Measurements from ENCODE around the gene CDYL2.

Gene CDYL2

DNA sequence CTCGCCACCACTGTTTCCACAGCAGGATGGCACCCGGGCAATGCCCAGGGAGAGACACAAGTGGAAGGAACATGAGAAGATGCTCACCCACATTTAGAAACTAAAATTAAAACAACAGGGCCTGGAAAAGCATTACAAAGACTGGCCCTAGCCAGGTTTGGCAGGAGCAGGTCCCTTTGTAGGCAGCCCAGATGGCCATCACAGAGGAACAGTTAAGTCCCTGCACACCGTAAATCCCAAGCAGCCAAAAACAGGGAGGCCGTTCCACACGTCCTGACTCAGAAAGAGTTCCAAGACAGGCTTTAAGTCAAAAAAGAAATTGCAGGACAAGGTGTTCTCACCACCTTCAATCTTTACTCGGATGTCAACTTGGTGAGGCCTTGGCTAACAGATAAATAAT is 136.5 kb downstream of the CDYL2 start:
- no peak for DNase-seq

GRCh38 chr16:80667251-80667560 is 137.2 kb downstream of the CDYL2 start:
- no peak for DNase-seq

- no peak for DNase-seq
Measured at GRCh38 chr16:80666378-80667250, 137.8 kb downstream of the CDYL2 start.

DNA sequence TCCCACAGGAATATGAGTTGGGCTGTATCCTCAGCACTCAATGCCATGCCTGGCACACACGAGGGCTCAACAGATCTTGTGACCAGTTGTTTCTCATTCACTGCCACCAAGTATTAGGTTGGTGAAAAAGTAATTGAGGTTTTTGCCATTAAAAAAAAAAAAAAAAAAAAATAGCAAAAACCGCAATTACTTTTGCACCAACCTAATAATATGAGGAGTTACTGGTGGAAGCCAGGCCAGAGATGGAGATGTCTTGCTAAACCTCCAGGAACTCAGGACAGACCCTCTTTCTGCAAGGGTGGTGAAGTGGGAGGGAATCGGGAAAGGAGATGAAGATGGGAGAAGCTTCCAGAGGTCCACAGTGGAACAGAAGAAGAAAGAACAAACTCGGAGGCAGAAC is 139.0 kb downstream of the CDYL2 start:
- no peak for DNase-seq

DNA sequence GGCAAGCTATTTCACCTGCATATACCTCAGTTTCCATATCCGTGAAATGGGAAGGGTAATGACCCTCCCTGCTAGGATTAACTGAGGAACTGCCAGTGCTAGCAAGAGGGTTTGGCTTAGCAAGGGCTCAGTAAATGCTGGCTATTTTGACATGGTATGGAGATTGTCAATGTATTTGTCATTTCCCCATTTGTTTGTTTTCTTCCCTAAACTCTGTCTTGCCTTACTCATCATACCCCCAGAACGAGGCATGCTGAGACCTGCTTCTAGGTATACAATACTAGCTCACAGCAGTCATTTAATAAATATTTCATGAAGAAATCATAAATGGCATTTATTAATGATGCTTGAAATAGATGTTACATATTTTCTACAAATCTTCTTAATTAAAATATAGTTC is 139.6 kb downstream of the CDYL2 start:
- DNase-seq, result no peak

DNA sequence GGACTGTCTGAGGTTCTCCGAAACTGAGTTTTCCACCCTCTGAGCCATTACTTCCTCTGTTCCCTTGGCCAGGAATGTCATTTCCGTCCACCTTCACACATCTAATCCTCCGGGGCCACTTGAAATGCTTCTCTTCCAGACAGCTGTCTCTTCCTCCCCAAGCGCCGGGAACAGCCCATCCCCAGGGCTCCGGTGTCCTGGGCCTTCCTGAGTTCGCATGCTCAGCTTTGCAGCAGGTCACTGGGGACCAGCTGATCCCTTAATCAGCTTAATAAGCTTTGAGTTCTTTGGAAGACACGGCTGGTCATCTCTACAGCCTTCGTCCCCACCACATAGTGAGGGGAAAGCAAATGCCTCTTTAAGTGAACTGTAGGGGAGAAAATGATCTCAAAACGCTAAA is 140.2 kb downstream of the CDYL2 start:
- no peak for DNase-seq

GRCh38 chr16:80663078-80663477 is 141.3 kb downstream of the CDYL2 start:
- DNase-seq, result no peak

DNA sequence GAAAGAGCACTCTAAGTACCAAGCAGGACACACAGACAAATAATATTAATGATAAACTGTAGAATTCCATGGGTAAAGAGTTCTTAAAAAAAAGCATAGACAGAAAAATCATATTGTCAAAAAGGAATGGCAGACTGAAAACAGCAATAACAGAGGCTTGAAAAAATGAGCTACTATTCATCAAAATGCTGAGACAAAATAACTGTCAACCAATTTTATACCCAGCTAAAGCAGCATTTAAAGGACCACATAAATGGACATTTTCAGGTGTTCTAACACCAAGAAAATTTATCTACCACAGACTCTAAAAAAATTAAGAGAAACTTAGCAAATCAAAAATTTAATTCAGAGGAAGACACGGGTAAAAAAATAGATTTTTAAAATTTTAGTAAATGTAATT is 144.5 kb downstream of the CDYL2 start:
- no peak for DNase-seq

DNA sequence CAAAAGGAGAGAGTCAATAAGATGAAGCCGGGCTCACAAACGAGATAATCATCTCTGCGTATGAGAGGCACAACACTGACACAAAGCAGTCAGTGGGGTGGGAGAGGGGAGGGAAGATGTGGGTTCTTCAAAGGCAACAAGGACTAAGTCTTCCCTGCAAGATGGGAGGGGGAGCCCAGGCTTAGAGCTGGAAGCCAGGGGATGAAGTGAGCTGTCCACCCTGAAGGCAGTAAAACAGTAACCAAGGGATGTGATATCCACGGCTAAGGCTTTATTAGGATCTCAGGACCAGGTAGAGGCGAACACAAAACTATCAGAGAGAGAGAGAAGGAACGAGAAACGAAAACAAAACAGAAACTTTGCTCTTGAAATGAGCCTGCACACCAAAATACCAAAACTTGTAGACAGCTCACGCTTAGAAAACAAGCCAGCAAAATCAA is 147.7 kb downstream of the CDYL2 start:
- peak in 1 of 2 donors; percentile 42 for DNase-seq

GRCh38 chr16:80656161-80656560 is 148.2 kb downstream of the CDYL2 start:
- DNase-seq, result no peak

- DNase-seq, result no peak
Measured at GRCh38 chr16:80655751-80656150, 148.6 kb downstream of the CDYL2 start.

- no peak for DNase-seq
Measured at GRCh38 chr16:80654094-80654862, 150.1 kb downstream of the CDYL2 start.

GRCh38 chr16:80652441-80652840 is 152.0 kb downstream of the CDYL2 start:
- no peak for DNase-seq

DNA sequence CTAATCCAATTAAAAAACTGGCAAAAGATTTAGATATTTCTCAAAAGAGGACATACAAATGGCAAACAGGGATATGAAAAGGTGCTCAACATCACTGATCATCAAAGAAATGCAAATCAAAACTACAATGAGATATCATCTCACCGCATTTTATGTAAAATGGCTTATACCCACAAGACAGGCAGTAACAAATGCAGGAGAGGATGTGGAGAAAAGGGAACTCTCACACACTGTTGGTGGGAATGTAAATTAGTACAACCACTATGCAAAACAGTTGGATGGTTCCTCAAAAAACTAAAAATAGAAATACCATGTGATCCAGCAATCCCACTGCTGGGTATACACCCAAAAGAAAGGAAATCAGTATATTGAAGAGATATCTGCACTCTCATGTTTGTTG is 154.1 kb downstream of the CDYL2 start:
- DNase-seq, result peak in 1 of 2 donors; percentile 12

- DNase-seq, result no peak
Measured at GRCh38 chr16:80640316-80640715, 164.1 kb downstream of the CDYL2 start.

- no peak for DNase-seq
Measured at GRCh38 chr16:80639636-80640035, 164.8 kb downstream of the CDYL2 start.

DNA sequence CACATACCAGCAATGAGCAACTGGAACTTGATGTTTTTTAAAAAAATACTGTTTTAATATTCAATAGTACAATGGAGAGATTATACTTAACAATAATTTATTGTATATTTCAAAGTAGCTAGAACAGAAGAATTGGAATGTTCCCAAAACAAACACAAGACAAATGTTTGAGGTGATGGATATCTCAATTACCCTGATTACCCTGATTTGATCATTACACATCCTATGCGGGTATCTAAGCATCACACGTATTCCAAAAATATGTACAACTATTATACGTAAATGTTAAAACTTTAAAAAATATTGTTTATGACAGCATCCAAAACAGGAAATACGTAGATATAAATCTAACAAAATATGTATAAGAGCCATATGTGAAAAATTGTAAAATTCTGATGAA is 166.8 kb downstream of the CDYL2 start:
- no peak for DNase-seq

DNA sequence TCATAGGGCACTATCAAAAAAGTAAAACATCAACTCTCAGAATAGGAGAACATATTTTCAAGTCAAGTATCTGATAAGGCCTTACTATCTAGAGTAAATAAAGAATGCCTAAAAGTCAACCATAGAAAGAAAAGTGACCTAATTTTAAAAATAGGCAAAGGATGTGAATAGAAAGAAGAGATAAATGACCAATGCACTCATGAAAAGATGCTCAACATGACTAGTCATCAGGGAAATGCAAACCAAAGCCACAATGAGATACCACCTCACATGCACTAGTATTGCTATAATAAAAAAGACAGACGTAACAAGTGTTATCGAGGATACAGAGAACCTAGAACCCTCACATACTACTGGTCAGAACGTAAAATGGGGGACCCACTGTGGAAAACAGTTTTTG is 172.8 kb downstream of the CDYL2 start:
- no peak for DNase-seq

DNA sequence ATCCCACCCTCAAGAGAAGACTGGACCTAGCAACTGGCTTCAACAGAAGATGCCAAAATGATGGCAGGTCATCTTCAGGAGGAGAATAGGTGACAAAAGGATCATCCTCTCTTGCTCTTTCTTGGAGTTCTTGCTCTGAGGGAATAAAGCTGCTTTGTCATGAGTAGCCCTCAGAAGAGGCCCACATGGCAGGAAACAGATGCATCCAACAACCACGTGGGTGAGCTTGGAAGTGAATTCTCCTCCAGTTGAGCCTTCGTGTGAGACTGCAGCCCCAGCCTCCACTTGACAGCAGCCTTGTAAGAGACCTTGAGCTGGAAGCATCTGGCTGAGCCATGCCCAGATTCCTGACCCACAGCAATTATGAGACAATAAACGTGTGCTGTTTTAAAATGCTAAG is 176.1 kb downstream of the CDYL2 start:
- DNase-seq, result no peak

- DNase-seq, result no peak
Measured at GRCh38 chr16:80627108-80627507, 177.3 kb downstream of the CDYL2 start.

- DNase-seq, result no peak
Measured at GRCh38 chr16:80623376-80623775, 181.0 kb downstream of the CDYL2 start.

DNA sequence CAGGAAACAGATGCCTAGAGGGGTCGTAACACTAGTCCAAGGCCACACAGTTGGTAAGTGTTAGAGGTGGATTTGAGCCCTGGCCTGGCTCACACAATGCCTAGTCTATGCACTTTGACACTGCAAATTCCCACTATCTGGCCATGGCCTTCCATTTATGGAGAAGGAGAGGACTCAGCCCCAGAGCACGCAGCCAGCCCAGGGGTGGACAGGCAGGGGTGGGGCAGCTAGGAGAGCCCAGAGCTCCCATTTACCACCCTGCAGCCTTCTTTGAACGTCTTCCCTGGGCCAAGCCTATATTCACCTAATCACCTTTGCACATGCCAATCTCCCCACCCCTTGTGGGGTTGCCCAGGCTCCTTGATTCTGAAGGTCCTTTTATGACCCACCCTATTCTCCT is 182.4 kb downstream of the CDYL2 start:
- no peak for DNase-seq

GRCh38 chr16:80620736-80621605 is 183.4 kb downstream of the CDYL2 start:
- no peak for DNase-seq

Data from CD4-positive, alpha-beta T cell treated with Interleukin-1 beta for 1 hour (primary cell).